DOHH2 (cell line): ENCODE results near the gene SHLD1.

Experiments used
- H3F3A ChIP-seq: fragments of 200-600 bp; sonication (generic), shearing (Covaris generic); 2 replicates; pipeline ENCODE4 v1.6.0; 2016; ENCODE audit warnings: antibody characterized with exemption, mild to moderate bottlenecking; ENCODE audit not compliant: control insufficient read depth, insufficient read depth
- H3K27ac ChIP-seq: fragments of 200-600 bp; sonication (generic); 2 replicates; pipeline ENCODE4 v1.5.1; 2014; ENCODE audit warnings: low read depth, mild to moderate bottlenecking, low read length, moderate library complexity
- H3K27me3 ChIP-seq: fragments of 200-600 bp; sonication (generic); 2 replicates; pipeline ENCODE4 v1.6.1; 2014; ENCODE audit warnings: mild to moderate bottlenecking, low read length, mixed read lengths; ENCODE audit not compliant: control insufficient read depth
- H3K36me3 ChIP-seq: fragments of 200-600 bp; sonication (generic); 2 replicates; pipeline ENCODE4 v1.6.1; 2014; ENCODE audit warnings: mild to moderate bottlenecking, low read length, moderate library complexity, mixed read lengths; ENCODE audit not compliant: control insufficient read depth
- H3K4me1 ChIP-seq: fragments of 200-600 bp; sonication (generic); 2 replicates; pipeline ENCODE4 v1.6.1; 2014; ENCODE audit warnings: mild to moderate bottlenecking, low read length, mixed read lengths; ENCODE audit not compliant: control insufficient read depth
- H3K4me2 ChIP-seq: fragments of 200-600 bp; sonication (generic); 2 replicates; pipeline ENCODE4 v1.6.0; 2014; ENCODE audit warnings: mild to moderate bottlenecking, low read length, moderate library complexity
- H3K4me3 ChIP-seq: fragments of 200-600 bp; sonication (generic); 2 replicates; pipeline ENCODE4 v1.5.1; 2014; ENCODE audit warnings: mild to moderate bottlenecking, low read length, mixed read lengths
- H3K79me2 ChIP-seq: fragments of 200-600 bp; sonication (generic); 2 replicates; pipeline ENCODE4 v1.6.1; 2014; ENCODE audit warnings: mild to moderate bottlenecking, low read length, mixed read lengths; ENCODE audit not compliant: control insufficient read depth
- H3K9me2 ChIP-seq: fragments of 200-600 bp; sonication (generic); replicated peaks from 2 replicates; pipeline ENCODE4 v1.6.1; 2014; ENCODE audit warnings: mild to moderate bottlenecking, low read length, mixed read lengths; ENCODE audit not compliant: control insufficient read depth
- H3K9me3 ChIP-seq: fragments of 200-600 bp; sonication (generic); 2 replicates; pipeline ENCODE4 v1.6.1; 2014; ENCODE audit warnings: antibody characterized with exemption, low read length, mixed read lengths; ENCODE audit not compliant: control insufficient read depth, insufficient read depth
- H4K20me1 ChIP-seq: fragments of 200-600 bp; sonication (generic); 2 replicates; pipeline ENCODE4 v1.6.0; 2014; ENCODE audit warnings: low read depth, mild to moderate bottlenecking, antibody characterized with exemption, low read length, moderate library complexity; ENCODE audit not compliant: control insufficient read depth, insufficient read depth
- CTCF ChIP-seq: fragments of 200-600 bp; sonication (generic); IDR thresholded peaks from one replicate; pipeline ENCODE4 v1.5.1; 2014; ENCODE audit warnings: antibody characterized with exemption, mild to moderate bottlenecking, low read depth, low read length; ENCODE audit not compliant: poor library complexity, severe bottlenecking
- EZH2phosphoT487 ChIP-seq: fragments of 200-600 bp; sonication (generic); IDR thresholded peaks from 2 replicates; pipeline ENCODE4 v1.6.1; 2017; ENCODE audit warnings: borderline replicate concordance, mild to moderate bottlenecking, antibody characterized with exemption, low read length, moderate library complexity, mixed read lengths

The SHLD1 gene

GRCh38 chr20:5842465-5842864 is 92.3 kb downstream of the SHLD1 start:
- H3K9me3 ChIP-seq: no peaks in the 10 kb centered on the region
- H4K20me1 ChIP-seq: no peaks in the 10 kb centered on the region
- H3K27me3 ChIP-seq: no peaks in the 10 kb centered on the region
- H3K4me2 ChIP-seq: no peak overlapping the region
- H3K9me2 ChIP-seq: no peaks in the 10 kb centered on the region
- H3K79me2 ChIP-seq: no peaks in the 10 kb centered on the region
- H3K4me3 ChIP-seq: no peak overlapping the region
- H3F3A ChIP-seq: no peaks in the 10 kb centered on the region
- H3K36me3 ChIP-seq: no peaks in the 10 kb centered on the region
- H3K4me1 ChIP-seq: no peaks in the 10 kb centered on the region
- TF ChIP-seq CTCF (no peak), EZH2phosphoT487 (no peak)
- no peak overlapping the region for H3K27ac ChIP-seq

GRCh38 chr20:5843054-5843592 is 92.9 kb downstream of the SHLD1 start:
- Histone ChIP-seq H4K20me1 (no peaks in the 10 kb centered on the region), H3K4me3 (no peak overlapping the region), H3K27ac (no peak overlapping the region), H3K9me2 (no peaks in the 10 kb centered on the region), H3K27me3 (no peaks in the 10 kb centered on the region), H3K79me2 (no peaks in the 10 kb centered on the region), H3F3A (no peaks in the 10 kb centered on the region), H3K4me2 (no peak overlapping the region), H3K4me1 (no peaks in the 10 kb centered on the region), H3K36me3 (no peaks in the 10 kb centered on the region), H3K9me3 (no peaks in the 10 kb centered on the region)
- TF ChIP-seq CTCF: no peak
- no peak for TF ChIP-seq EZH2phosphoT487

- Histone ChIP-seq H3K9me3 (no peaks in the 10 kb centered on the region), H3K79me2 (no peaks in the 10 kb centered on the region), H3F3A (no peaks in the 10 kb centered on the region), H3K4me2 (no peak overlapping the region), H3K27me3 (no peaks in the 10 kb centered on the region), H3K27ac (no peak overlapping the region), H3K4me1 (no peaks in the 10 kb centered on the region), H3K36me3 (no peaks in the 10 kb centered on the region), H3K4me3 (no peak overlapping the region), H3K9me2 (no peaks in the 10 kb centered on the region), H4K20me1 (no peaks in the 10 kb centered on the region)
- TF ChIP-seq CTCF (no peak), EZH2phosphoT487 (no peak)
These were observed 94.0 kb downstream of the SHLD1 start for GRCh38 chr20:5844063-5844681.
